GM10266 (cell line): ENCODE results near the gene ARHGAP30.
A peak's percentile ranks its signal among the peaks of the same experiment; 100 is the strongest.

Experiments used
- DNase-seq: peaks from one replicate; pipeline ENCODE4 v3.0.0; 2012; ENCODE audit errors: extremely low spot score
- CTCF ChIP-seq: IDR thresholded peaks from 2 replicates; pipeline ENCODE4 v1.5.1; 2012; ENCODE audit warnings: mild to moderate bottlenecking, low read depth; ENCODE audit not compliant: control insufficient read depth, insufficient read depth; ENCODE audit errors: missing control alignments

ARHGAP30 gene

GRCh38 chr1:161096015-161096414 is 26.3 kb upstream of the ARHGAP30 start:
- peak; percentile 75 for DNase-seq
- TF ChIP-seq CTCF, result no peak

GRCh38 chr1:161095230-161095629 is 25.5 kb upstream of the ARHGAP30 start:
- TF ChIP-seq CTCF, result no peak
- no peak for DNase-seq

- no peak for TF ChIP-seq CTCF
- no peak for DNase-seq
Measured at GRCh38 chr1:161094481-161094880, 24.8 kb upstream of the ARHGAP30 start.

- TF ChIP-seq CTCF, result no peak
- peak; percentile 70 for DNase-seq
Measured at GRCh38 chr1:161092621-161093028, 22.9 kb upstream of the ARHGAP30 start.

- no peak for DNase-seq
- no peak for TF ChIP-seq CTCF
Measured at GRCh38 chr1:161091796-161092507, 22.3 kb upstream of the ARHGAP30 start.

- no peak for TF ChIP-seq CTCF
- no peak for DNase-seq
Measured at GRCh38 chr1:161091093-161091492, 21.4 kb upstream of the ARHGAP30 start.

GRCh38 chr1:161090617-161091016 is 20.9 kb upstream of the ARHGAP30 start:
- DNase-seq, result no peak

More at GRCh38 chr1:161090617-161091016, 20.9 kb upstream of the ARHGAP30 start:
- no peak for TF ChIP-seq CTCF
